ENCODE measurements around the gene MAN1A2. TPM values are rescaled to one million over a fixed set of nuclear protein-coding genes. Genes with fewer than 3 reads are reported as not detected.
A peak's percentile ranks its signal among the peaks of the same experiment; 100 is the strongest.

Gene MAN1A2
- total RNA-seq, 1 donor from 2014 or later: 32.8 TPM

DNA sequence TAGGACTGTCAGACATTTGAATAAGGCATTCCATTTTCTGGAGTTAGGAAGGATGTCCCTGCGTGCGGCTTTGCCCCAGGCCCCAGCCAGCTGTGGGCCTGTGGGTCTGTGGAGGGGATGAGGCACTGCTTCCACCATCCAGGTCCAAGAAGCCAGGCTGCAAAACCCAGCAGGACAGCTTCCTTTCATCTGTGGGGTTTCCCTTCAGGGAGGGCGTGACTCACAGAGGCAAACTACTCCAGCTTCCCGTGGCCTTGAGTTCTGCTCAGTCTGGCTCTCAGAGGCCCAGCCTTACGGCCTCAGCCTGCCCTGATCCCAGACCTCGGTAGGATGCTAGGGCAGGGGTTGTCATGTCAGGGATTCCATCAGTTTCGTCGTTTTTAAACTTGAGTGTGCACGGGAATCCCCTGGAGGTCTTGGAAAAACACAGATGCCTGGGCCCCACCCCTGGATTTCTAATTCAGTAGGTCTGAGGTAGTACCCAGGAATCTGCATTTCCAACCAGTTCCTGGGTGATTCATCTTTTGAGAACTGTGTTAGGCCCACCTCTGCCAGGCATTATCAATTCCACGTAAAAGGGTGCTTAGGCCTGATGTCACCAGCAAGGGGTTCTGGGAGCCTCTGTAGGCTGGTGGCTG is 206.3 kb downstream of the MAN1A2 start:
- peak; percentile 5 for DNase-seq (ENCODE audit: low spot score)
- ATAC-seq: no peak

GRCh38 chr1:117574161-117574835 is 207.0 kb downstream of the MAN1A2 start:
- ATAC-seq: no peak
- peak; percentile 26 for DNase-seq (ENCODE audit: low spot score)

GRCh38 chr1:117575586-117576225 is 208.5 kb downstream of the MAN1A2 start:
- DNase-seq (ENCODE audit: low spot score) (peak; percentile 38), ATAC-seq (no peak)

- no peak for ATAC-seq
- peak; percentile 36 for DNase-seq (ENCODE audit: low spot score)
Measured at GRCh38 chr1:117576236-117576635, 209.0 kb downstream of the MAN1A2 start.

GRCh38 chr1:117577191-117577885 is 210.1 kb downstream of the MAN1A2 start:
- peak; percentile 6 for DNase-seq (ENCODE audit: low spot score)
- ATAC-seq: no peak

- DNase-seq (ENCODE audit: low spot score) (no peak), ATAC-seq (no peak)
Measured at GRCh38 chr1:117578466-117578865, 211.2 kb downstream of the MAN1A2 start.

Other genes starting within 250 kb of the MAN1A2 start
- gene TRIM45, start 245.7 kb upstream of the MAN1A2 start, total RNA-seq: 0.73 TPM
- 0.38 TPM for gene VTCN1, start 156.5 kb upstream of the MAN1A2 start, total RNA-seq
- 2.4 TPM for gene TENT5C, start 238.6 kb downstream of the MAN1A2 start, total RNA-seq